Endothelial cell of umbilical vein (primary cell): ENCODE measurements around the gene KATNB1. TPM values are rescaled to one million over a fixed set of nuclear protein-coding genes. Genes with fewer than 3 reads are reported as not detected.

ENCODE experiments used
- BruUV-seq: library from RNA; stranded (reverse); fragments of 400-500 nt; replicated peaks from 2 replicates; lab custom pipeline; 2021; lab: Mats Ljungman, UMichigan
- CTCF ChIA-PET: fragments of 300-600, 350-600 bp; sonication (Branson Sonifier 250); formaldehyde crosslinking; loops from one replicate; lab custom pipeline; 2021; ENCODE audit warnings: antibody characterized with exemption, inconsistent platforms; lab: Charles Lee
- POLR2A ChIA-PET: fragments of 300-600, 350-600 bp; sonication (Branson Sonifier 250); formaldehyde crosslinking; loops from one replicate; lab custom pipeline; 2021; ENCODE audit warnings: antibody characterized with exemption, inconsistent platforms; lab: Charles Lee
- DNase-seq: peaks from one replicate; pipeline ENCODE4 v3.0.0-alpha.2; 2011; ENCODE audit warnings: low read depth, low spot score
- FAIRE-seq: peaks from 2 replicates; lab custom pipeline; 2011; peaks lifted over from hg19 to GRCh38; lab: Jason Lieb, UNC
- H2AFZ ChIP-seq: 2 replicates; pipeline ENCODE4 v1.6.0; 2012; ENCODE audit warnings: low read depth, low read length, control low read depth, inconsistent platforms
- H3K27ac ChIP-seq: 2 replicates; pipeline ENCODE4 v1.5.1; 2011; ENCODE audit warnings: low read depth, mild to moderate bottlenecking, control low read depth, low read length, moderate library complexity; ENCODE audit not compliant: insufficient read depth
- H3K27me3 ChIP-seq, 2 experiments: 2 replicates each; pipeline versions ENCODE4 v1.6.0 to v1.6.1; 2011; ENCODE audit warnings: low read length in 2 of 2, mixed read lengths in 1 of 2; ENCODE audit not compliant: control insufficient read depth in 2 of 2, insufficient read depth in 2 of 2
- H3K36me3 ChIP-seq, 2 experiments: 2 replicates in 1 of 2; 3 replicates in 1 of 2; pipeline ENCODE4 v1.5.1; 2011; ENCODE audit warnings: low read length in 2 of 2, mild to moderate bottlenecking in 1 of 2, moderate library complexity in 1 of 2; ENCODE audit not compliant: control insufficient read depth in 2 of 2, insufficient read depth in 2 of 2; ENCODE audit errors: extremely low read depth in 1 of 2
- H3K4me1 ChIP-seq: 3 replicates; pipeline ENCODE4 v1.5.1; 2011; ENCODE audit warnings: mild to moderate bottlenecking, low read length; ENCODE audit not compliant: control insufficient read depth, insufficient read depth; ENCODE audit errors: extremely low read depth
- H3K4me2 ChIP-seq: 2 replicates; pipeline ENCODE4 v1.6.1; 2011; ENCODE audit warnings: low read length, control low read depth, mixed read lengths; ENCODE audit not compliant: insufficient read depth
- H3K4me3 ChIP-seq, 3 experiments: fragments of 200-600 bp in 1 of 3; sonication (generic), shearing (Covaris generic) in 1 of 3; replicated peaks in 1 of 3; 2 replicates each; pipeline ENCODE4 v1.5.1; 2011 to 2016; ENCODE audit warnings: control low read depth in 3 of 3, low read length in 3 of 3, mild to moderate bottlenecking in 2 of 3, inconsistent platforms in 1 of 3, low read depth in 1 of 3, moderate library complexity in 1 of 3; ENCODE audit not compliant: insufficient read depth in 1 of 3
- H3K79me2 ChIP-seq: 2 replicates; pipeline ENCODE4 v1.6.0; 2012; ENCODE audit warnings: low read length, inconsistent platforms; ENCODE audit not compliant: control insufficient read depth, insufficient read depth
- H3K9ac ChIP-seq: replicated peaks from 2 replicates; pipeline ENCODE3; 2011; ENCODE audit warnings: low read length, control low read depth; ENCODE audit not compliant: insufficient read depth; ENCODE audit errors: extremely low read depth
- H3K9me1 ChIP-seq: replicated peaks from 3 replicates; pipeline ENCODE4 v1.6.0; 2011; ENCODE audit warnings: mild to moderate bottlenecking, low read length; ENCODE audit not compliant: control insufficient read depth, insufficient read depth; ENCODE audit errors: extremely low read depth
- H3K9me3 ChIP-seq: replicated peaks from 2 replicates; pipeline ENCODE4 v1.5.1; 2012; ENCODE audit warnings: low read length, inconsistent platforms; ENCODE audit not compliant: control insufficient read depth, insufficient read depth
- H4K20me1 ChIP-seq: replicated peaks from 2 replicates; pipeline ENCODE3; 2011; ENCODE audit warnings: mild to moderate bottlenecking, low read length; ENCODE audit not compliant: control insufficient read depth, insufficient read depth; ENCODE audit errors: extremely low read depth
- EZH2 ChIP-seq: IDR thresholded peaks from 2 replicates; pipeline ENCODE4 v1.6.1; 2012; ENCODE audit warnings: borderline replicate concordance, low read depth, mild to moderate bottlenecking, moderate library complexity, low read length, inconsistent platforms; ENCODE audit not compliant: severe bottlenecking
- FOS ChIP-seq: IDR thresholded peaks from 2 replicates; pipeline ENCODE4 v1.6.1; 2011; ENCODE audit warnings: mild to moderate bottlenecking, low read length, moderate library complexity, borderline replicate concordance; ENCODE audit not compliant: insufficient read depth
- GATA2 ChIP-seq: IDR thresholded peaks from 2 replicates; pipeline ENCODE4 v1.7.0; 2011; ENCODE audit warnings: low read depth, mild to moderate bottlenecking, moderate library complexity, mixed read lengths, low read length; ENCODE audit not compliant: insufficient read length, insufficient read depth
- POLR2A ChIP-seq: IDR thresholded peaks from 2 replicates; pipeline ENCODE4 v1.6.1; 2012; ENCODE audit warnings: low read depth, mild to moderate bottlenecking, control low read depth, low read length
- POLR2AphosphoS5 ChIP-seq: IDR thresholded peaks from 2 replicates; pipeline ENCODE4 v1.6.1; 2012; ENCODE audit warnings: low read depth, mild to moderate bottlenecking, control low read depth, low read length, moderate library complexity; ENCODE audit not compliant: insufficient read depth
- dilution Hi-C: fragments of 300-500 bp; cut with MboI; formaldehyde crosslinking; loops from one replicate; pipeline ENCODE4 v1.15.0; 2019; ENCODE audit warnings: low sequenced_read_pairs; ENCODE audit not compliant: extremely low pct_ligation_motif_present
- intact Hi-C: fragments of 100-400 bp; cut with micrococcal nuclease; formaldehyde crosslinking; loops from one replicate; pipeline ENCODE4 v1.10.0; 2022
- polyA plus RNA-seq, 4 experiments: library from polyadenylated mRNA; depleted of rRNA in 3 of 4; stranded (reverse) in 3 of 4; unstranded in 1 of 4; fragments of >200 nt; gene quantifications; 2 replicates each; pipeline versions ENCODE4 v1.2.1 to v1.2.3, GENCODE V29; 2011 to 2012; ENCODE audit warnings: missing spikeins in 1 of 4
- total RNA-seq: library from RNA; stranded (reverse); gene quantifications from 2 replicates; pipeline ENCODE4 v1.2.3, GENCODE V29; 2021

Gene KATNB1
- total and polyA plus RNA-seq, 2 donors (not counting 3 experiments of a cell fraction or from before 2014, with no cell fraction given), result 25.9 to 35.9 TPM

DNA sequence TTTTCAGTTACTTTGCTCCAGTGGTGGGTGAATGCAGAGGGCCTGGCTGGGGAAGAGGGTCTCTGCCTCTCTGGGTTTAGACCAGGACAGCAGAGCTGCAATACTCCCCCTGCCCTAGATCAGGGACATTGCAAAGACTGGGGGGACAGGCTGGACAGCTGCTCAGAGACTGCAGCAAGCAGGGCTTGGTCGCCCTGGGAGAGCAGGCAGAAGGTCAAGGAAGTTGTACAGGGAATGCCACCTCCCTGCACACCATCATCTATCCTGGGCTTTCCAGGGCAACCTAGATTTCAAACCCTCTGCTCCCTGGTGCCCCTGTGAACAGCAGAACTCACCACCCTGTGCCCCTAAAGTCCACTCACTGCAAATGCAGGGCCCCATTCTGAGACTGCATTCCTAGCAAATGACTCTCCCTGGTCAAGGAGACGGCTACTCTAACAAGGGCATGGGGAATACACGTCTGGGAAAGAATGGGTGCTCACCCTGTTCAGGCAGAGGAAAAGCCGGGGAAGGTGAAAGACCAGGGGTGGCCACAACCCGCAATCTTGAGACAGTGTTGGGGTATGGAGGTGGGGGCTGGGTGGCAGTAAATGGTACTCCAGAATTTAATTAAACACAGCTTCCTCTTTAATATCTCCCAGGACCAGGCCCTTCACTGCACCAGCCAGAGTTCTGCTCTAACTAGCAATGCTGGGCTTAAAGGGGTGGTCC is 65.7 kb downstream of the KATNB1 start:
- FAIRE-seq (peak; percentile 83), DNase-seq (peak; percentile 52)
- Histone ChIP-seq H2AFZ (peak overlapping the region; percentile 42), H4K20me1 (no peaks in the 10 kb centered on the region), H3K4me2 (peak overlapping the region; percentile 84), H3K79me2 (peaks cover 14% of the 10 kb centered on the region), H3K27ac (peak overlapping the region; percentile 84), H3K27me3 (no peaks in the 10 kb centered on the region), H3K4me3 (peak overlapping the region; percentile 52 to 70 (median 68)), H3K9ac (peak overlapping the region; percentile 87), H3K9me1 (no peaks in the 10 kb centered on the region), H3K36me3 (peaks cover 0 to 6% of the 10 kb centered on the region in 2 experiments), H3K9me3 (no peaks in the 10 kb centered on the region), H3K4me1 (peaks cover 25% of the 10 kb centered on the region)
- BruUV-seq, result TSS peak; percentile 23
- POLR2A ChIA-PET, result interaction anchor here (1.0 kb wide), 1 partner anchor 62 kb away, joined by 3 read pairs; no protein-coding TSS in a partner anchor
- TF ChIP-seq FOS (no peak), GATA2 (no peak), EZH2 (no peak)
- dilution Hi-C loops (no loop called here), intact Hi-C loops (loop anchor here (5.0 kb wide), 1 partner anchor 91 kb away; no protein-coding TSS in a partner anchor)
- CTCF ChIA-PET, result interaction anchor here (0.8 to 4.3 kb wide), 9 partner anchors 9 to 225 kb away, joined by 3 to 29 read pairs (median 3); no protein-coding TSS in a partner anchor

DNA sequence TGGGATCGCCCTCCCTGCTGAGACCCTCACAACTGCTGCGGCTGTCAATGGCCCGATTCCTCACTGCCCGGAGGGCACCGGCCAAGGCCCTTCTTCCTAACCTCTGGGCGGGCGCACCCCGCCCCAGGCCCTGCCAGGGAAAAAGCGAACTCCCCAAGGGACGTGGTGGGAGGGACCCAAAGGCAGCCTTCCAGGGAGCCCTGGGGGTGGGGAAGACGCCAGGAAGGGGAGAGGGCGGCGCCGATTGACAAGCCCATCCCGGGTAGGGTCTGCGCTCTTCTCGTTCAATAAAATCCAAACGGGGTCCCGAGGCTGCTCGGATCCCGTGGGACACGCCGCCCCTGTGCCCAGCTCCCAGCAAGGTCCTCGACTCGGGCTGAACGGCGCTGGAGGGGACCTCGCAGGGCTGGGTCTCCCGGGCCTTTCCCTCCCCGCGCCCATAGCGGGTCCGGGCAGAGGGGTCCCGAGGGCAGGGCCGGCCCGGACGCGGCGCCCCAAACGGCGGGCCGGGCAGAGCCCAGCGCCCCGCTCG is 66.3 kb downstream of the KATNB1 start:
- H3K27ac ChIP-seq, result peak overlapping the region; percentile 84
- POLR2A ChIA-PET, result interaction anchor here (1.0 kb wide), 1 partner anchor 61 kb away, joined by 3 read pairs; no protein-coding TSS in a partner anchor
- H3K4me2 ChIP-seq, result peak overlapping the region; percentile 84
- CTCF ChIA-PET, result interaction anchor here (0.6 to 4.3 kb wide), 10 partner anchors 9 to 225 kb away, joined by 3 to 29 read pairs (median 4); no protein-coding TSS in a partner anchor
- H3K9me1 ChIP-seq, result no peaks in the 10 kb centered on the region
- peak overlapping the region; percentile 42 for H2AFZ ChIP-seq
- no peaks in the 10 kb centered on the region for H4K20me1 ChIP-seq
- no TSS peak for BruUV-seq
- H3K4me3 ChIP-seq, result peak overlapping the region; percentile 52 to 70 (median 68)
- TF ChIP-seq POLR2AphosphoS5 (no peak), EZH2 (no peak), GATA2 (no peak), POLR2A (no peak)
- peaks cover 14% of the 10 kb centered on the region for H3K79me2 ChIP-seq
- peak overlapping the region; percentile 87 for H3K9ac ChIP-seq
- H3K9me3 ChIP-seq, result no peaks in the 10 kb centered on the region
- intact Hi-C loops (loop anchor here (1.0 to 5.0 kb wide), 2 partner anchors 45 to 90 kb away; no protein-coding TSS in a partner anchor), dilution Hi-C loops (no loop called here)
- H3K36me3 ChIP-seq, result peaks cover 0 to 6% of the 10 kb centered on the region in 2 experiments
- H3K27me3 ChIP-seq, result no peaks in the 10 kb centered on the region
- H3K4me1 ChIP-seq, result peaks cover 25% of the 10 kb centered on the region
- DNase-seq (peak; percentile 41), FAIRE-seq (peak; percentile 21)
